ENCODE results near the gene DNAJC19. TPM values are rescaled to one million over a fixed set of nuclear protein-coding genes. Genes with fewer than 3 reads are reported as not detected.

The DNAJC19 gene
- total and polyA plus RNA-seq, 4 donors: 26.4 to 51.7 (median 36.7) TPM

DNA sequence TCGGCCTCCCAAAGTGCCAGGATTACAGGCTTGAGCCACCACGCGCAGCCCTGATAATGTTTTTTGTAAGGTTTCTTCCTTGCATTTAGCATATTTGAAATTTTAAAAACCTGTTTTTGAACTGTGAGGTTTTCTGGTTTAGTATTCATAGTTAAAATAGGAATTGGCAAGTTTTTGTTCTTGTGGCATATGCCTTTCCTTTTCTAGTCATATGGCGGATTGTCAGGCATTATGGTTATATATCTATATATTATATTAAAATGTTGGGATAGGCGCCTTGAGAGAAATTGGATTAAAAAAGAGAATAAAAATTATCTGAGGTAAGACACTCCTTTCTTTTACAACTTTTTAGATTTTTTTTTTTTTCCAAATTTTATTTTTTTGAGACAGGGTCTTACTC is 48.7 kb downstream of the DNAJC19 start:
- Histone ChIP-seq H3K27ac (ENCODE audit: low read depth in 1 of 2, low read length in 1 of 2) (no peak overlapping the region), H3K9ac (ENCODE audit: insufficient read depth in 1 of 2, low read length in 2 of 2) (no peak overlapping the region), H3K4me1 (ENCODE audit: control insufficient read depth in 5 of 5, insufficient read depth in 5 of 5, low read length in 5 of 5) (peaks cover 0 to 5% (median 0%) of the 10 kb centered on the region in 5 donors), H3K27me3 (ENCODE audit: control insufficient read depth in 3 of 3, insufficient read depth in 3 of 3, low read length in 2 of 3) (no peaks in the 10 kb centered on the region), H3K9me3 (ENCODE audit: control insufficient read depth in 4 of 4, insufficient read depth in 3 of 4, low read length in 3 of 4) (no peaks in the 10 kb centered on the region), H3K36me3 (ENCODE audit: control insufficient read depth in 4 of 4, insufficient read depth in 4 of 4, low read length in 4 of 4) (peaks cover 4 to 14% (median 9%) of the 10 kb centered on the region in 4 donors), H3K4me3 (no peak overlapping the region)
- DNase-seq: no peak
- ATAC-seq (ENCODE audit: insufficient read depth, low FRiP score): no peak
- TF ChIP-seq, protein P1, sequence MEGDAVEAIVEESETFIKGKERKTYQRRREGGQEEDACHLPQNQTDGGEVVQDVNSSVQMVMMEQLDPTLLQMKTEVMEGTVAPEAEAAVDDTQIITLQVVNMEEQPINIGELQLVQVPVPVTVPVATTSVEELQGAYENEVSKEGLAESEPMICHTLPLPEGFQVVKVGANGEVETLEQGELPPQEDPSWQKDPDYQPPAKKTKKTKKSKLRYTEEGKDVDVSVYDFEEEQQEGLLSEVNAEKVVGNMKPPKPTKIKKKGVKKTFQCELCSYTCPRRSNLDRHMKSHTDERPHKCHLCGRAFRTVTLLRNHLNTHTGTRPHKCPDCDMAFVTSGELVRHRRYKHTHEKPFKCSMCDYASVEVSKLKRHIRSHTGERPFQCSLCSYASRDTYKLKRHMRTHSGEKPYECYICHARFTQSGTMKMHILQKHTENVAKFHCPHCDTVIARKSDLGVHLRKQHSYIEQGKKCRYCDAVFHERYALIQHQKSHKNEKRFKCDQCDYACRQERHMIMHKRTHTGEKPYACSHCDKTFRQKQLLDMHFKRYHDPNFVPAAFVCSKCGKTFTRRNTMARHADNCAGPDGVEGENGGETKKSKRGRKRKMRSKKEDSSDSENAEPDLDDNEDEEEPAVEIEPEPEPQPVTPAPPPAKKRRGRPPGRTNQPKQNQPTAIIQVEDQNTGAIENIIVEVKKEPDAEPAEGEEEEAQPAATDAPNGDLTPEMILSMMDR (IDR thresholded peaks at IDR 0.05; ENCODE audit: control extremely low read depth, extremely low read depth): no peak
- WGBS, 2 donors: 98 to 99% methylated on average over 5 of the region's 5 CpGs

DNA sequence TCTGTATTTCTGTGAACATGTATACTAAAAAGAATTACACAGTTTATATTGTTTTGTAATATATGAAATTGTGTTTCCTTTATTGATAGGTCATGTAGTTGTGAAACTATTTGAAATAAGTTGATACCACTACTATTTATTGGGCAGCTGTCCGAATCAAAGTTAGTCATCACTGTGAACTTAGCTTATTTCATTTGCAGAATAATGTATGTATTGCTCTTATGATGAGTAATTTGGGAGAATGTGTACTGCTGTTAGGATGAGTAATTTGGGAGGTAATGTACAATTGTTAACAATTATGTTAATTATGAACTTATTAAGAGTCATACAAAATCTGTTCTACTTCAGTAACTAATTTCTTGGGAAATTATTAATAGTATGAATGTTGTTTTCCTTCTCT is 54.9 kb downstream of the DNAJC19 start:
- H3K4me3 ChIP-seq: no peak overlapping the region
- H3K4me1 ChIP-seq (ENCODE audit: control insufficient read depth in 5 of 5, insufficient read depth in 5 of 5, low read length in 5 of 5): peaks cover 0 to 10% (median 1%) of the 10 kb centered on the region in 5 donors
- no peak overlapping the region for H3K9ac ChIP-seq (ENCODE audit: insufficient read depth in 1 of 2, low read length in 2 of 2)
- no peak overlapping the region for H3K27ac ChIP-seq (ENCODE audit: low read depth in 1 of 2, low read length in 1 of 2)
- WGBS, 2 donors: 95 to 97% methylated on average over 1 of the region's 1 CpG
- H3K9me3 ChIP-seq (ENCODE audit: control insufficient read depth in 4 of 4, insufficient read depth in 3 of 4, low read length in 3 of 4): no peaks in the 10 kb centered on the region
- DNase-seq (no peak), ATAC-seq (ENCODE audit: insufficient read depth, low FRiP score) (no peak)
- peaks cover 4 to 9% (median 5%) of the 10 kb centered on the region in 4 donors for H3K36me3 ChIP-seq (ENCODE audit: control insufficient read depth in 4 of 4, insufficient read depth in 4 of 4, low read length in 4 of 4)
- TF ChIP-seq, protein P1 (IDR thresholded peaks at IDR 0.05; ENCODE audit: control extremely low read depth, extremely low read depth): no peak
- no peaks in the 10 kb centered on the region for H3K27me3 ChIP-seq (ENCODE audit: control insufficient read depth in 3 of 3, insufficient read depth in 3 of 3, low read length in 2 of 3)

Other genes starting within 250 kb of the DNAJC19 start
- gene FXR1, start 77.1 kb downstream of the DNAJC19 start, total RNA-seq: 100 to 1,000 TPM in 1 of 2 donors, 10 to 100 TPM in 1; 71.9 to 315 TPM
- 10 to 100 TPM; 45.7 to 54.6 TPM for gene FXR1, start 77.1 kb downstream of the DNAJC19 start, polyA plus RNA-seq

All from lung (tissue), 12 donors.